ENCODE results near the gene KDM4C.
A peak's percentile ranks its signal among the peaks of the same experiment; 100 is the strongest.

DNA sequence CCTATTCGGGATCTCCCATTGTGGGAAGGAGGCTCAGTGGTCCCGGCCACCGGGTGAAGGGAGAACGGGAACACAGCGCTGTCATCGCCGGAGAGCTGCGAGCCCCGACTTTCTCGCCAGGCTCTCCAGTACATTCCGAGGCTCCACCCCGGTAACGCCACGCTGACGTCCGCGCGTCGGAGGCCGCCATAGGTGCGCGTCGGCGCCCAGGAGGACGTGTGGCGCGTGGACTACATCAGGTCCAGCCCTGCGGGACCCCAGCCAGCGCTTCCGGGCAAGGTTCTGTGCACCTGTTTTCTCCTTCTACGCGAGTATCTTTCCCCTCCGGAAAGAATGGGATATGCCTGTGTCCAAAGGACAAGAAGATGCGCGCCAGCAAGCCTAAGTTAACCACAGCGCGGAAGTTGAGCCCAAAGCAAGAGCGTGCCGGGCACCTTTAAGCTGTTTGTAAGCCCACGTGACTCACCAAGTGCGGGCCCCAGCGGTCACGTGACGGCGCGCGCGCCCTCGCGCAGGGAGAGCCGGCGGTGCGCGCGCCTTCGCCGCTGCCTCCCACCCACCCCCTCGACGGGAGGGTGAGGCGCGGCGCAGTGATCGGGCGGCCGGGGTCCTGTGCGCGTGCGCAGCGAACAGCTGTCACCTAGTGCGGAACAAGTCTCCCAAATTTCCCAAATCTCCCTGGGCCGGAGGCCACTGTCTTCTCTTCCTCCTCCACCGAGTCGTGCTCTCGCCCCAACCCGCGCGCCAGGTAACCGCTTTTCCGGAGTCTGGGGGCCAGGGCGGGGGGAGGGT is at the start of gene KDM4C:
- TF ChIP-seq CTCF (IDR thresholded peaks at IDR 0.05 in 8 of 11, conservative IDR thresholded peaks at IDR 0.05 in 3 of 11) (no peak), POLR2A (IDR thresholded peaks at IDR 0.05) (peak in 2 of 3 donors; percentile 77 to 83)
